Measurements from ENCODE around the gene XRCC1.
"Not testable (repeated sequence)": the region's sequence is repeated elsewhere in the genome, so short reads cannot be mapped to it uniquely, and the experiment has no call there.

The XRCC1 gene

GRCh38 chr19:43610493-43610892 is 35.2 kb upstream of the XRCC1 start:
- Mint-ChIP-seq H3K4me3 (no peak overlapping the region), H3K9me3 (no peaks in the 10 kb centered on the region), H3K36me3 (ENCODE audit: low read depth) (peaks cover 49% of the 10 kb centered on the region), H3K4me1 (ENCODE audit: low read depth) (peaks cover 6% of the 10 kb centered on the region), H3K27me3 (no peaks in the 10 kb centered on the region), H3K27ac (no peak overlapping the region)
- intact Hi-C loops (cut with micrococcal nuclease) = no loop called here

DNA sequence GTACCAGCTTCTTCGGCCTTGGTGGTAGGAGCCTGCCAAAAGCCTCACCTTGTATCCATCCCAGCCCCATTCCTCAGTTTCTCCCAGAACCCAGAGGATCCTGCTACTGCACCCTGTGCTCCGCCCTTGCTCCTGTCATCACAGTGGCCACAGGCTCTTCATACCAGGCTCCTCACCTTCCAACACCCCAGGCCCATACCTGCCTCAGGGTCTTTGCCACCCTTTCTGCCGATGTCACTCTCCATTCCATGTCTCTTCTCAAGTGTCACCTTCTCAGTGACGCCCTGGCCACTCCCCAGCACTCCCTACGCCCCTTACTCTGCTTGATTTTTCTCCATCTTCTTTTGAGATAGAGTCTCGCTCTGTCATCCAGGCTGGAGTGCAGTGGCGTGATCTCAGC is 34.5 kb upstream of the XRCC1 start:
- H3K9me3 Mint-ChIP-seq = no peaks in the 10 kb centered on the region
- H3K27ac Mint-ChIP-seq = no peak overlapping the region
- intact Hi-C loops (cut with micrococcal nuclease) = no loop called here
- no peak overlapping the region for H3K4me3 Mint-ChIP-seq
- H3K4me1 Mint-ChIP-seq (ENCODE audit: low read depth) = peaks cover 6% of the 10 kb centered on the region
- peaks cover 49% of the 10 kb centered on the region for H3K36me3 Mint-ChIP-seq (ENCODE audit: low read depth)
- H3K27me3 Mint-ChIP-seq = no peaks in the 10 kb centered on the region

- Mint-ChIP-seq H3K36me3 (ENCODE audit: low read depth) (peaks cover 30% of the 10 kb centered on the region), H3K4me1 (ENCODE audit: low read depth) (peaks cover 6% of the 10 kb centered on the region), H3K27me3 (no peaks in the 10 kb centered on the region), H3K4me3 (no peak overlapping the region), H3K9me3 (no peaks in the 10 kb centered on the region), H3K27ac (peak overlapping the region; percentile 37)
- intact Hi-C loops (cut with micrococcal nuclease) = no loop called here
Measured at GRCh38 chr19:43607238-43608205, 32.2 kb upstream of the XRCC1 start.

DNA sequence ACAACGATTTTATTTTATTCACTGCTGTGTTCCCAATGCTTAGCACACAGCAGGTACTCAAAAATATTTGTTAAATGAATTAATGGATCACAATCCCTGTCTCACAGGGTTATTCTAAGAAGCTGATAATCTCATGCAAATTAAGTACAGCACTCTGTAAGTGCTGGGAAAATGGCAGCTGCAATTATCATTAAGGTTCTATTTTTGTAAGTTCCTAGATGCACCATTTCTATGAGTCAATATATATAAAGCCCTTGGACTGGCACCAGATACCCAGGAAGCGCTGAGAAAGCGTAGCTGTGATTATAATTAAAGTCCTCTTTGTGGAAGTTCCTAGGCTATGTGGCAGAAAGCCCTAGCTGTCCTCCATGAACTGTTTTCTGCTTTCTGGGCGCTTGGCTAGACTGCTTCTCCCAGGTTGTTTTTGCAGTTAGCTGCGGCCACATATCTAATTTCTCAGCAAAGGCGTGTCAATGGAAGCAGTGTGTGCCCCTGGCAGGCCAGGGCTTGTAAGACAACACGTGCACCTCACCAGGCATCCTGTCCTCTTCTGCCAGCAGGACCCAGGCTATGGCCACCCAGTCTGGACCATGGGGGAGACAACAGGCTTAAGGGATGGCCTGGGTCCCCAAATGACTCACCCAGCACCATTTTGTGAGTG is 31.4 kb upstream of the XRCC1 start:
- Mint-ChIP-seq H3K27me3 (no peaks in the 10 kb centered on the region), H3K27ac (no peak overlapping the region), H3K9me3 (no peaks in the 10 kb centered on the region), H3K4me1 (ENCODE audit: low read depth) (peaks cover 6% of the 10 kb centered on the region), H3K36me3 (ENCODE audit: low read depth) (peaks cover 30% of the 10 kb centered on the region), H3K4me3 (no peak overlapping the region)
- intact Hi-C loops (cut with micrococcal nuclease) = no loop called here

GRCh38 chr19:43605875-43606568 is 30.7 kb upstream of the XRCC1 start:
- peaks cover 6% of the 10 kb centered on the region for H3K4me1 Mint-ChIP-seq (ENCODE audit: low read depth)
- no peaks in the 10 kb centered on the region for H3K9me3 Mint-ChIP-seq
- H3K36me3 Mint-ChIP-seq (ENCODE audit: low read depth) = peaks cover 31% of the 10 kb centered on the region
- no peak overlapping the region for H3K4me3 Mint-ChIP-seq
- intact Hi-C loops (cut with micrococcal nuclease) = no loop called here
- no peak overlapping the region for H3K27ac Mint-ChIP-seq
- H3K27me3 Mint-ChIP-seq = no peaks in the 10 kb centered on the region

GRCh38 chr19:43600326-43600725 is 25.0 kb upstream of the XRCC1 start:
- intact Hi-C loops (cut with micrococcal nuclease); H3K9me3 Mint-ChIP-seq; H3K27ac Mint-ChIP-seq; H3K4me3 Mint-ChIP-seq; H3K27me3 Mint-ChIP-seq: not testable (repeated sequence)
- H3K4me1 Mint-ChIP-seq (ENCODE audit: low read depth) = peaks cover 29% of the 10 kb centered on the region
- H3K36me3 Mint-ChIP-seq (ENCODE audit: low read depth) = peaks cover 56% of the 10 kb centered on the region

DNA sequence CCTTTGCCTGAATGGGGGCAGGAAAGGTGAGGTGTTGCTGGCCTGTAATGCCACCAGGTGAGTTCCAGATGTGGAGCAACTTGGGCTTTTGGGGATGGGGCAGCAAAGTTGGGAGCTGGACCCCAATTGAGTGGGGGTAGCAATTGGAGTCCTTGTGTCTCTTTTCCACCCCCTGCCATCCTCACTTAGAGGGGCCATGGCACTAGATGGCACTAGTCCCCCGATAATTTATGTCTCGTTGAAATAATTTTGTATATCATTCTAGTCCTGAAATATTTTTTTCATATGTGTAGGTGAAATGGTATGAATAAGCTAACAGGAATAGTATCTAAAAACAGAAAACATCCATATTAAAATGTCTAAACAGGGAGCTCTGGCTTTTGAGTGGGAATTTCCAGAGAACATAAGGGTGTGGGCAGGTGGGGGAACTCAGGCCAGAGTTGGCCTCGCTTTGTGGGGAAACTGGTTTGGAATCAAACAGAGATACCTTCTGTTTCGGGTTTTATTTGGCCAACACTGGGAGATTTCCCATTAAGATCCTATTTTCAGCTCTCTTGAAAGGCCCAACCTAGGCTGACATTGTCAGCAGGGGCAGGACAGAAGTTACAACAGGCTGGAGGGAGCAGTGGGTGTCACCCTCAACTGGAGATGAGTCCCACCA is 24.4 kb upstream of the XRCC1 start:
- Mint-ChIP-seq H3K27ac (no peak overlapping the region), H3K4me3 (no peak overlapping the region), H3K9me3 (no peaks in the 10 kb centered on the region), H3K27me3 (no peaks in the 10 kb centered on the region), H3K4me1 (ENCODE audit: low read depth) (peaks cover 29% of the 10 kb centered on the region), H3K36me3 (ENCODE audit: low read depth) (peaks cover 61% of the 10 kb centered on the region)
- intact Hi-C loops (cut with micrococcal nuclease) = loop anchor here (5.0 to 10.0 kb wide), 2 partner anchors 37 to 155 kb away; no protein-coding TSS in a partner anchor

GRCh38 chr19:43598445-43599240 is 23.3 kb upstream of the XRCC1 start:
- Mint-ChIP-seq H3K4me1 (ENCODE audit: low read depth) (peaks cover 34% of the 10 kb centered on the region), H3K27me3 (no peaks in the 10 kb centered on the region), H3K4me3 (no peak overlapping the region), H3K36me3 (ENCODE audit: low read depth) (peaks cover 69% of the 10 kb centered on the region), H3K27ac (peak overlapping the region; percentile 47), H3K9me3 (no peaks in the 10 kb centered on the region)
- intact Hi-C loops (cut with micrococcal nuclease) = loop anchor here (5.0 to 10.0 kb wide), 2 partner anchors 36 to 154 kb away; no protein-coding TSS in a partner anchor

- intact Hi-C loops (cut with micrococcal nuclease) = loop anchor here (2.0 to 10.0 kb wide), 3 partner anchors 36 to 153 kb away; partner anchors contain the start of gene ETHE1
- Mint-ChIP-seq H3K4me3 (peak overlapping the region; percentile 90), H3K27me3 (no peaks in the 10 kb centered on the region), H3K27ac (peak overlapping the region; percentile 98), H3K4me1 (ENCODE audit: low read depth) (peaks cover 41% of the 10 kb centered on the region), H3K36me3 (ENCODE audit: low read depth) (peaks cover 77% of the 10 kb centered on the region), H3K9me3 (no peaks in the 10 kb centered on the region)
Measured at GRCh38 chr19:43597876-43598275, 22.5 kb upstream of the XRCC1 start.

DNA sequence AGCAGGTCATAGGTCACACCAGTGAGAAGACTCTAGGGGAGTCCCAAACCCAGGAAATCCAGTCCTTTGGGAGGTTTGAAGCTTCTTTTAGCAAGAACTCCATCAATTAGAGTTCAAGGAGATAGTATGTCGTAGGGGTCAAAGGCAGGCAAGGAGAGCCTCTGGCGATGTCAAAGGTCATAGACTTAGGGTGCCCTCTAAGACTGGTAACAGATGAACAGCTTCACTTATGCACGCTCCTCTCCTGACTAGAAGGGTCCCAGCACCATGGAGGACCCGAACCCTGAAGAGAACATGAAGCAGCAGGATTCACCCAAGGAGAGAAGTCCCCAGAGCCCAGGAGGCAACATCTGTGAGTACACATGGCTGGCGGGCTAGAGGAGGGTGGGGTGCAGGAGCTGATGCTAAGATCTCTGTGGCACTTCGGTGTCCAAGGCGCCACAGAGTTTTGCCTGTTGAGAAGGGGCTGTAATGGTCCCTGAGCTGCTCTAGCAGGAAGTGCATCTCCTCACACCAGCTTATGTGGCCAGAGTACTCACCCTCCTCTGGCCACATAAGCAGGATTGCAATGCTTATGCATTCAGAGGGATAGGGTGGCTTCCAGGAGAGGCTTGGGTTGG is 21.6 kb upstream of the XRCC1 start:
- H3K36me3 Mint-ChIP-seq (ENCODE audit: low read depth) = peaks cover 79% of the 10 kb centered on the region
- H3K4me1 Mint-ChIP-seq (ENCODE audit: low read depth) = peaks cover 41% of the 10 kb centered on the region
- H3K27ac Mint-ChIP-seq = peak overlapping the region; percentile 98

GRCh38 chr19:43595999-43596841 is 20.9 kb upstream of the XRCC1 start, which contains the start of the genes IRGQ and ZNF576:
IRGQ (minus strand) TSS chr19:43596134; CDS start chr19:43595338, 796 bp downstream.
ZNF576 (plus strand) TSS chr19:43596595; CDS start chr19:43597109, 514 bp downstream.
- peaks cover 41% of the 10 kb centered on the region for H3K4me1 Mint-ChIP-seq (ENCODE audit: low read depth)
- H3K4me3 Mint-ChIP-seq = peak within 1 kb of the TSS; percentile 90
- peaks cover 79% of the 10 kb centered on the region for H3K36me3 Mint-ChIP-seq (ENCODE audit: low read depth)
- no peaks in the 10 kb centered on the region for H3K9me3 Mint-ChIP-seq
- H3K27me3 Mint-ChIP-seq = no peaks in the 10 kb centered on the region
- H3K27ac Mint-ChIP-seq = peak within 1 kb of the TSS; percentile 98
- intact Hi-C loops (cut with micrococcal nuclease) = loop anchor here (1.0 to 10.0 kb wide), 5 partner anchors 21 to 151 kb away; partner anchors contain the start of genes ETHE1, PINLYP, XRCC1 and ZNF428

More for the DNA sequence above, 21.6 kb upstream of the XRCC1 start:
- Mint-ChIP-seq H3K27me3 (no peaks in the 10 kb centered on the region), H3K4me3 (peak overlapping the region; percentile 90), H3K9me3 (no peaks in the 10 kb centered on the region)
- intact Hi-C loops (cut with micrococcal nuclease) = loop anchor here (1.0 to 10.0 kb wide), 5 partner anchors 22 to 152 kb away; partner anchors contain the start of genes ETHE1, PINLYP, XRCC1 and ZNF428

All from dendritic cell treated with granulocyte-macrophage colony-stimulating factor and Interleukin-4, amounts not matched to agents 40 ng/mL and 50 ng/mL, for 4 days (primary cell).